ENCODE results near the gene FBXL7.

FBXL7 gene

GRCh38 chr5:15727375-15727774, 227.4 kb downstream of the FBXL7 start:
- no peaks in the 10 kb centered on the region for H4K20me1 ChIP-seq (ENCODE audit: low read depth, low read length)
- no peak overlapping the region for H3K27ac ChIP-seq (ENCODE audit: low read depth, low read length)
- H3K9me2 ChIP-seq (replicated peaks; ENCODE audit: insufficient read depth, low read length): no peaks in the 10 kb centered on the region
- H3F3A ChIP-seq (ENCODE audit: insufficient read depth): no peaks in the 10 kb centered on the region
- TF ChIP-seq EZH2phosphoT487 (conservative IDR thresholded peaks at IDR 0.05; ENCODE audit: low read length) (no peak), CTCF (IDR thresholded peaks at IDR 0.05; ENCODE audit: insufficient read depth, low read length, poor library complexity, severe bottlenecking) (no peak)
- no peaks in the 10 kb centered on the region for H3K79me2 ChIP-seq (ENCODE audit: insufficient read depth, low read length)
- no peaks in the 10 kb centered on the region for H3K36me3 ChIP-seq (ENCODE audit: low read length)
- H3K4me3 ChIP-seq (ENCODE audit: insufficient read depth, low read length, poor library complexity, severe bottlenecking): no peak overlapping the region
- no peak overlapping the region for H2AFZ ChIP-seq (ENCODE audit: low read depth, low read length, severe bottlenecking)
- H3K9me3 ChIP-seq (ENCODE audit: insufficient read depth, low read length): no peaks in the 10 kb centered on the region
- no peak overlapping the region for H3K9ac ChIP-seq (ENCODE audit: low read length)
- no peak overlapping the region for H3K4me2 ChIP-seq (ENCODE audit: low read depth, low read length, poor library complexity, severe bottlenecking)
- H3K27me3 ChIP-seq (ENCODE audit: low read length): no peaks in the 10 kb centered on the region

GRCh38 chr5:15728811-15729210, 228.8 kb downstream of the FBXL7 start:
- H3K9me2 ChIP-seq (replicated peaks; ENCODE audit: insufficient read depth, low read length): no peaks in the 10 kb centered on the region
- H3K27me3 ChIP-seq (ENCODE audit: low read length): no peaks in the 10 kb centered on the region
- H3K36me3 ChIP-seq (ENCODE audit: low read length): no peaks in the 10 kb centered on the region
- no peaks in the 10 kb centered on the region for H3K9me3 ChIP-seq (ENCODE audit: insufficient read depth, low read length)
- H3F3A ChIP-seq (ENCODE audit: insufficient read depth): no peaks in the 10 kb centered on the region
- TF ChIP-seq CTCF (IDR thresholded peaks at IDR 0.05; ENCODE audit: insufficient read depth, low read length, poor library complexity, severe bottlenecking) (no peak), EZH2phosphoT487 (conservative IDR thresholded peaks at IDR 0.05; ENCODE audit: low read length) (no peak)
- no peak overlapping the region for H2AFZ ChIP-seq (ENCODE audit: low read depth, low read length, severe bottlenecking)
- H3K79me2 ChIP-seq (ENCODE audit: insufficient read depth, low read length): no peaks in the 10 kb centered on the region
- no peak overlapping the region for H3K27ac ChIP-seq (ENCODE audit: low read depth, low read length)
- no peak overlapping the region for H3K9ac ChIP-seq (ENCODE audit: low read length)
- no peak overlapping the region for H3K4me2 ChIP-seq (ENCODE audit: low read depth, low read length, poor library complexity, severe bottlenecking)
- no peaks in the 10 kb centered on the region for H4K20me1 ChIP-seq (ENCODE audit: low read depth, low read length)
- H3K4me3 ChIP-seq (ENCODE audit: insufficient read depth, low read length, poor library complexity, severe bottlenecking): no peak overlapping the region

- H3K9ac ChIP-seq (ENCODE audit: low read length): no peak overlapping the region
- H2AFZ ChIP-seq (ENCODE audit: low read depth, low read length, severe bottlenecking): no peak overlapping the region
- H3K4me3 ChIP-seq (ENCODE audit: insufficient read depth, low read length, poor library complexity, severe bottlenecking): no peak overlapping the region
- H3K36me3 ChIP-seq (ENCODE audit: low read length): no peaks in the 10 kb centered on the region
- H3F3A ChIP-seq (ENCODE audit: insufficient read depth): no peaks in the 10 kb centered on the region
- H3K4me2 ChIP-seq (ENCODE audit: low read depth, low read length, poor library complexity, severe bottlenecking): no peak overlapping the region
- TF ChIP-seq CTCF (IDR thresholded peaks at IDR 0.05; ENCODE audit: insufficient read depth, low read length, poor library complexity, severe bottlenecking): no peak
- no peak for TF ChIP-seq EZH2phosphoT487 (conservative IDR thresholded peaks at IDR 0.05; ENCODE audit: low read length)
- H3K27me3 ChIP-seq (ENCODE audit: low read length): no peaks in the 10 kb centered on the region
- H3K9me3 ChIP-seq (ENCODE audit: insufficient read depth, low read length): no peaks in the 10 kb centered on the region
- no peaks in the 10 kb centered on the region for H3K79me2 ChIP-seq (ENCODE audit: insufficient read depth, low read length)
- no peaks in the 10 kb centered on the region for H3K9me2 ChIP-seq (replicated peaks; ENCODE audit: insufficient read depth, low read length)
- no peak overlapping the region for H3K27ac ChIP-seq (ENCODE audit: low read depth, low read length)
- no peaks in the 10 kb centered on the region for H4K20me1 ChIP-seq (ENCODE audit: low read depth, low read length)
Observed at GRCh38 chr5:15731699-15732098, 231.7 kb downstream of the FBXL7 start.
